Measurements from ENCODE around the gene ALLC. TPM values are rescaled to one million over a fixed set of nuclear protein-coding genes. Genes with fewer than 3 reads are reported as not detected.
A peak's percentile ranks its signal among the peaks of the same experiment; 100 is the strongest.

Gene ALLC
- total and polyA plus RNA-seq, 7 donors: not detected

- no peaks in the 10 kb centered on the region for H3K9me3 ChIP-seq
- intact Hi-C loops (cut with DNase I): no loop called here
- WGBS, 2 donors: 75 to 82% methylated on average over 1 of the region's 1 CpG
- H3K4me1 ChIP-seq: peaks cover 0 to 4% (median 0%) of the 10 kb centered on the region in 4 donors
- DNase-seq: no peak
- H3K36me3 ChIP-seq: no peaks in the 10 kb centered on the region
- H3K27ac ChIP-seq: no peak overlapping the region
- no peaks in the 10 kb centered on the region for H3K27me3 ChIP-seq
- TF ChIP-seq EP300 (IDR thresholded peaks at IDR 0.05) (no peak), CTCF (IDR thresholded peaks at IDR 0.05) (no peak), POLR2AphosphoS5 (IDR thresholded peaks at IDR 0.05) (no peak), POLR2A (IDR thresholded peaks at IDR 0.05) (no peak)
- no peak overlapping the region for H3K4me3 ChIP-seq
These were observed 35.0 kb upstream of the ALLC start for GRCh38 chr2:3622967-3623366.

DNA sequence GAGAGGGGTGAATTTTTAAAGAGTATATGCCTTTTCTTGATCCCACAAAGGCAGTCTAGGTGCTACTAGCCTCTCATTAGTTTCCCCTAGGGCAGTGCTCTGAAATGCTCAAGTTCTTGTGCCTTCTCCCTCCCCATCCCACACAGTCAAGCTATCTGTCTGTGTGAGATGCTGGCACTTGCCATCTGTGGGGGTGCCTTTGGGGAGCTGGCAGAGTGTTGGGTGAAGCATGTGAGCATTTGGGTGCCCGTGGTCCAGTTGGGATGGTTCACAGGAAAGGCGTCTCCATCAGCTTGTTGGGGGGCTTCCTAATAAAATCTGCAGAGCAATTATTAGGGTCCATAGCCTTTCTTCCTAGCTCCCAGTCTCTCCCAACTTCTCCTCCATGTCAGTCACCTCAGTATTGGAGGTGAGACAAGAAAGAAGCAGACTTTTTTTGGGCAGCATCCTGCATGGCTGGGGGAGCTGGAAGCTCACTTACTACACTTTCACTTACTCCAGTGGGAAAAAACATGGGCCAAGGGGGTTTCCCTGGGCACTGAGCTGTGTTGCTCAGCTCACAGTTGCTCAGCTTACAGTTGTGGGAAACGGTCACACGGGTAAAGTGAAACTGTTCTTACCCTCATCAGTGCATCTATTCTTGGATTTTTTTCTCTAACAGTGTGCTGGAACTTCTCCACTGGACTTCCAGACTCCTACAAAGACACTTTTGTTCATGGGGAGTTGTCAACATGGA lies 33.8 kb upstream of the ALLC start:
- TF ChIP-seq POLR2AphosphoS5 (IDR thresholded peaks at IDR 0.05) (no peak), CTCF (IDR thresholded peaks at IDR 0.05) (no peak), POLR2A (IDR thresholded peaks at IDR 0.05) (no peak), EP300 (IDR thresholded peaks at IDR 0.05) (no peak)
- Histone ChIP-seq H3K27ac (no peak overlapping the region), H3K27me3 (no peaks in the 10 kb centered on the region), H3K4me3 (no peak overlapping the region), H3K36me3 (no peaks in the 10 kb centered on the region), H3K4me1 (peaks cover 0 to 17% (median 0%) of the 10 kb centered on the region in 4 donors), H3K9me3 (no peaks in the 10 kb centered on the region)
- intact Hi-C loops (cut with DNase I): no loop called here
- DNase-seq: peak; percentile 25
- 85 to 88% methylated on average over 4 of the region's 4 CpGs for WGBS, 2 donors

DNA sequence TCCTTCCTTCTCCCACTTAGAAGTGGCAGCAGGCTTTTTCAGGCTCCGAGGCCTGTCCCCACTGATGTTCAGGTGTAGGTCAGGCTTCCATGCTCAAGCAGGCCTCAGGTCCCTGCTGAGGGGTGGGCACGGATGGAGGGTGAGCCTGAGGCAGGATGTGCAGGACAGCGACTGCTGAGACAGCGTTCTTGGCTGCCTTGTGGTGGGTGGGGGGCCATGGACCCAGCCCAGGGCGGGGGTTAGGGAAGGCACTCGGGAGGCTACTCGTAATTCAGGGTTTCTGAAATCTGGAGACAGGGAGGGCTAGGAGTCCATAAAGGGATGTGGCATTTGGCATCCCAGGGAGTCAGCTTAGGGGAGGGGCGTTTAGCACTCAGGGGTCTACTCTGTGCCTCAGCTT lies 32.8 kb upstream of the ALLC start:
- no peak for TF ChIP-seq CTCF (IDR thresholded peaks at IDR 0.05)
- no peak for TF ChIP-seq EP300 (IDR thresholded peaks at IDR 0.05)
- TF ChIP-seq POLR2A (IDR thresholded peaks at IDR 0.05): no peak
- no peak for TF ChIP-seq POLR2AphosphoS5 (IDR thresholded peaks at IDR 0.05)
- peak; percentile 41 for DNase-seq
- H3K36me3 ChIP-seq: no peaks in the 10 kb centered on the region
- H3K9me3 ChIP-seq: no peaks in the 10 kb centered on the region
- H3K4me1 ChIP-seq: peaks cover 0 to 25% (median 0%) of the 10 kb centered on the region in 4 donors
- intact Hi-C loops (cut with DNase I): no loop called here
- no peaks in the 10 kb centered on the region for H3K27me3 ChIP-seq
- H3K4me3 ChIP-seq: no peak overlapping the region
- 94 to 95% methylated on average over 8 of the region's 8 CpGs for WGBS, 2 donors
- no peak overlapping the region for H3K27ac ChIP-seq

DNA sequence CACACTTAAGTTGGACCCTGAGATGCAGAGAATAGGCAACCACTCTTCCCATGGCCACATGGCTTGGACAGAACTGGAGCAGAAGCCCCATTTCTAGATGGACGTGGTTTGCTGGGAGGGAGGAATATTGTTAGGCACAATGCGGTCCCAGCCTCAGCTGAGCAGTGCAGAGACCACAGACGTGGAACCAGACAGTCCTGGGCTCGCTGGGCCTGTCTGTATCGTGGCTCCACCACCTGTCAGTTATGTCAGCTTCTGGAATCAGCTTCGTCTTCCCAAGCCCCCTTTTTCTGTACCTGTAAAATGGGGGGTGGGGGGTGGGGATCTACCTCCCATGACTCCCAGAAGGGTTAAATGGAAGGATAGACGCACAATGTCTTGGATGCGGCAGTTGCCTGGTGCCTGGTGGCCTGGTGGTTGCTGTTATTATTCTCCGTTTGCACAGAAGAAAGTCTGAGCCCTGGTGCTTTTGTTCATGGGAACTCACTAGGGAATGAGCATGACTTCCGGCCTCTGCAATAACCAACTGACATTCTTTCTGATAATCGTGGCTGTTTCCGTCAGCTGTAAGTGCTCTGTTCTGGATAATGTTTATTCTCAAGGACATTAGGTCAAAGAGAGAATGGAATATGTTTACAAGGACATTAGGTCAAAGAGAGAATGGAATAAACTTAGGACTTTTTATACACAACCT lies 31.7 kb upstream of the ALLC start:
- Histone ChIP-seq H3K36me3 (no peaks in the 10 kb centered on the region), H3K27me3 (no peaks in the 10 kb centered on the region), H3K27ac (peak overlapping the region; percentile 10 to 51 (median 33)), H3K4me1 (peaks cover 0 to 35% (median under 1%) of the 10 kb centered on the region in 4 donors), H3K4me3 (no peak overlapping the region), H3K9me3 (no peaks in the 10 kb centered on the region)
- 69 to 84% methylated on average over 12 of the region's 12 CpGs for WGBS, 2 donors
- peak in 3 of 4 donors; percentile 23 to 56 (median 47) for TF ChIP-seq POLR2AphosphoS5 (IDR thresholded peaks at IDR 0.05)
- TF ChIP-seq CTCF (IDR thresholded peaks at IDR 0.05): no peak
- intact Hi-C loops (cut with DNase I): no loop called here
- peak; percentile 45 for DNase-seq
